ENCODE measurements around the gene NUCB1. TPM values are rescaled to one million over a fixed set of nuclear protein-coding genes. Genes with fewer than 3 reads are reported as not detected.
"Not testable (repeated sequence)": the region's sequence is repeated elsewhere in the genome, so short reads cannot be mapped to it uniquely, and the experiment has no call there.

The NUCB1 gene
- total RNA-seq, 1 experiment from 2014 or later: 102 TPM

- H3K4me3 ChIP-seq (ENCODE audit: low read depth in 2 of 2, low read length in 2 of 2); ATAC-seq; H3K36me3 ChIP-seq (ENCODE audit: control insufficient read depth, insufficient read depth, low read length); CTCF ChIA-PET; in situ Hi-C loops (cut with HindIII; ENCODE audit: low pct_unique_long_range_greater_than_20kb, low sequenced_read_pairs); intact Hi-C loops (cut with micrococcal nuclease; ENCODE audit: unreplicated experiment); H3K27ac ChIP-seq (ENCODE audit: low read length); H3K27me3 ChIP-seq (ENCODE audit: control insufficient read depth, insufficient read depth, low read length); BruUV-seq (replicated peaks); H3K9me3 ChIP-seq (ENCODE audit: control insufficient read depth, insufficient read depth, low read depth, low read length); H3K4me1 ChIP-seq (ENCODE audit: control insufficient read depth, insufficient read depth, low read length); DNase-seq (ENCODE audit: low read depth, low spot score): not testable (repeated sequence)
- POLR2A ChIA-PET: interaction anchor here (0.7 kb wide), 1 partner anchor 30 kb away, joined by 8 read pairs; no protein-coding TSS in a partner anchor
Measured at GRCh38 chr19:48902291-48902690, 2.2 kb downstream of the NUCB1 start.

GRCh38 chr19:48903788-48904187, 3.7 kb downstream of the NUCB1 start:
- BruUV-seq (replicated peaks); intact Hi-C loops (cut with micrococcal nuclease; ENCODE audit: unreplicated experiment); H3K27ac ChIP-seq (ENCODE audit: low read length); H3K4me1 ChIP-seq (ENCODE audit: control insufficient read depth, insufficient read depth, low read length); in situ Hi-C loops (cut with HindIII; ENCODE audit: low pct_unique_long_range_greater_than_20kb, low sequenced_read_pairs); ATAC-seq; H3K36me3 ChIP-seq (ENCODE audit: control insufficient read depth, insufficient read depth, low read length); H3K27me3 ChIP-seq (ENCODE audit: control insufficient read depth, insufficient read depth, low read length); DNase-seq (ENCODE audit: low read depth, low spot score); H3K9me3 ChIP-seq (ENCODE audit: control insufficient read depth, insufficient read depth, low read depth, low read length); H3K4me3 ChIP-seq (ENCODE audit: low read depth in 2 of 2, low read length in 2 of 2); POLR2A ChIA-PET; CTCF ChIA-PET: not testable (repeated sequence)

- TF ChIP-seq TCF7L2 (IDR thresholded peaks at IDR 0.05; ENCODE audit: low read depth, low read length): no peak
- no peak for TF ChIP-seq SIN3A (IDR thresholded peaks at IDR 0.05; ENCODE audit: borderline replicate concordance, insufficient read depth, low read depth, low read length)
- TF ChIP-seq POLR2AphosphoS5 (IDR thresholded peaks at IDR 0.05; ENCODE audit: low read depth, low read length): no peak
- no peak for TF ChIP-seq REST (IDR thresholded peaks at IDR 0.05; ENCODE audit: insufficient read depth in 1 of 2, low read depth in 2 of 2, low read length in 1 of 2)
- TF ChIP-seq CTCF (IDR thresholded peaks at IDR 0.05): no peak
- CTCF ChIA-PET: interaction anchor here (0.6 kb wide), 1 partner anchor 10 kb away, joined by 6 read pairs; no protein-coding TSS in a partner anchor
- Histone ChIP-seq H3K27me3 (ENCODE audit: control insufficient read depth, insufficient read depth, low read length) (no peaks in the 10 kb centered on the region), H3K4me3 (ENCODE audit: low read depth in 2 of 2, low read length in 2 of 2) (no peak overlapping the region), H3K9me3 (ENCODE audit: control insufficient read depth, insufficient read depth, low read depth, low read length) (no peaks in the 10 kb centered on the region), H3K27ac (ENCODE audit: low read length) (no peak overlapping the region), H3K4me1 (ENCODE audit: control insufficient read depth, insufficient read depth, low read length) (0 out of 2 replicates have a peak, but pooled peaks cover 3% of the 10 kb centered on the region), H3K36me3 (ENCODE audit: control insufficient read depth, insufficient read depth, low read length) (no peaks in the 10 kb centered on the region)
- no peak for DNase-seq (ENCODE audit: low read depth, low spot score)
- BruUV-seq (replicated peaks): no TSS peak
- intact Hi-C loops (cut with micrococcal nuclease; ENCODE audit: unreplicated experiment): no loop called here
- POLR2A ChIA-PET: no interaction called here
- in situ Hi-C loops (cut with HindIII; ENCODE audit: low pct_unique_long_range_greater_than_20kb, low sequenced_read_pairs): no loop called here
- ATAC-seq: no peak
Measured at GRCh38 chr19:48905664-48906063, 5.6 kb downstream of the NUCB1 start.

Measured in Panc1 (cell line).